ENCODE data around the gene ADM2. TPM values are rescaled to one million over a fixed set of nuclear protein-coding genes. Genes with fewer than 3 reads are reported as not detected.

Gene ADM2
- polyA plus RNA-seq, 1 of the 3 experiments (the other 2 are of a cell fraction), result 0.61 TPM

- Histone ChIP-seq H3K4me1 (ENCODE audit: control insufficient read depth in 1 of 2, insufficient read depth in 2 of 2, low read depth in 1 of 2, low read length in 1 of 2) (peaks cover 0 to 2% of the 10 kb centered on the region in 2 experiments; a peak in 1 of 4 replicates), H3K79me2 (ENCODE audit: insufficient read depth) (no peaks in the 10 kb centered on the region), H3K9me2 (no peaks in the 10 kb centered on the region), H3K27me3 (ENCODE audit: insufficient read depth) (peaks cover 10% of the 10 kb centered on the region; the same call in 1 of the 2 replicates), H3K36me3 (replicated peaks in 1 of 2; ENCODE audit: control insufficient read depth in 1 of 2, insufficient read depth in 2 of 2, low read length in 1 of 2) (no peaks in the 10 kb centered on the region), H3K27ac (ENCODE audit: low read depth in 2 of 2, low read length in 1 of 2) (no peak overlapping the region), H4K20me1 (ENCODE audit: insufficient read depth) (no peaks in the 10 kb centered on the region), H3K9ac (no peak overlapping the region), H3K4me3 (ENCODE audit: low read depth in 2 of 2, low read length in 1 of 2) (peak overlapping the region; percentile 44 to 48; a peak in 3 of 4 replicates), H3K4me2 (peak overlapping the region; percentile 37; the same call in 1 of the 2 replicates), H3K9me3 (no peaks in the 10 kb centered on the region), H3F3A (replicated peaks; ENCODE audit: insufficient read depth) (no peaks in the 10 kb centered on the region), H2AFZ (ENCODE audit: low read depth) (no peak overlapping the region)
- WGBS (ENCODE audit: low lambda C conversion rate), result no CpG with 5 or more reads among the region's 45 CpGs
- POLR2A ChIA-PET, result interaction anchor here (1.8 kb wide), 1 partner anchor 45 kb away, joined by 5 read pairs; the partner anchor contains the start of gene SCO2
- CTCF ChIA-PET, result interaction anchor here (1.0 to 1.4 kb wide), 2 partner anchors 10 to 17 kb away, joined by 3 read pairs; no protein-coding TSS in a partner anchor
- no peak for DNase-seq
- TF ChIP-seq PBX3 (IDR thresholded peaks at IDR 0.05), result no peak
These were observed 301 bp upstream of the ADM2 start for GRCh38 chr22:50481045-50481439.

GRCh38 chr22:50482107-50483074, 1.0 kb downstream of the ADM2 start:
- Histone ChIP-seq H3K27ac (ENCODE audit: low read depth in 2 of 2, low read length in 1 of 2) (no peak overlapping the region), H3K9me3 (no peaks in the 10 kb centered on the region), H3K9me2 (no peaks in the 10 kb centered on the region), H4K20me1 (ENCODE audit: insufficient read depth) (no peaks in the 10 kb centered on the region), H3K36me3 (replicated peaks in 1 of 2; ENCODE audit: control insufficient read depth in 1 of 2, insufficient read depth in 2 of 2, low read length in 1 of 2) (no peaks in the 10 kb centered on the region), H3K79me2 (ENCODE audit: insufficient read depth) (no peaks in the 10 kb centered on the region), H3K4me3 (ENCODE audit: low read depth in 2 of 2, low read length in 1 of 2) (peak overlapping the region; percentile 44 to 48), H3K4me2 (peak overlapping the region; percentile 55), H3F3A (replicated peaks; ENCODE audit: insufficient read depth) (no peaks in the 10 kb centered on the region), H3K4me1 (ENCODE audit: control insufficient read depth in 1 of 2, insufficient read depth in 2 of 2, low read depth in 1 of 2, low read length in 1 of 2) (peaks cover 0 to 2% of the 10 kb centered on the region in 2 experiments; a peak in 1 of 4 replicates), H2AFZ (ENCODE audit: low read depth) (no peak overlapping the region), H3K27me3 (ENCODE audit: insufficient read depth) (peaks cover 10% of the 10 kb centered on the region; the same call in 1 of the 2 replicates), H3K9ac (no peak overlapping the region)
- WGBS (ENCODE audit: low lambda C conversion rate), result 94% methylated on average over 7 of the region's 35 CpGs
- ChIA-PET CTCF (interaction anchor here (0.6 kb wide), 1 partner anchor 145 kb away, joined by 3 read pairs; no protein-coding TSS in a partner anchor), POLR2A (no interaction called here)
- TF ChIP-seq PBX3 (IDR thresholded peaks at IDR 0.05) (no peak), MEF2A (IDR thresholded peaks at IDR 0.05; ENCODE audit: borderline replicate concordance, low read depth) (no peak)
- DNase-seq, result no peak

- Histone ChIP-seq H2AFZ (ENCODE audit: low read depth) (no peak overlapping the region), H3K4me1 (ENCODE audit: control insufficient read depth in 1 of 2, insufficient read depth in 2 of 2, low read depth in 1 of 2, low read length in 1 of 2) (peaks cover 0 to 2% of the 10 kb centered on the region in 2 experiments; a peak in 1 of 4 replicates), H3K4me3 (ENCODE audit: low read depth in 2 of 2, low read length in 1 of 2) (no peak overlapping the region), H3K4me2 (no peak overlapping the region), H4K20me1 (ENCODE audit: insufficient read depth) (no peaks in the 10 kb centered on the region), H3K27ac (ENCODE audit: low read depth in 2 of 2, low read length in 1 of 2) (no peak overlapping the region), H3K9me2 (no peaks in the 10 kb centered on the region), H3K9ac (no peak overlapping the region), H3K27me3 (ENCODE audit: insufficient read depth) (peaks cover 10% of the 10 kb centered on the region; the same call in 1 of the 2 replicates), H3K36me3 (replicated peaks in 1 of 2; ENCODE audit: control insufficient read depth in 1 of 2, insufficient read depth in 2 of 2, low read length in 1 of 2) (no peaks in the 10 kb centered on the region), H3K9me3 (no peaks in the 10 kb centered on the region), H3F3A (replicated peaks; ENCODE audit: insufficient read depth) (no peaks in the 10 kb centered on the region), H3K79me2 (ENCODE audit: insufficient read depth) (no peaks in the 10 kb centered on the region)
- WGBS (ENCODE audit: low lambda C conversion rate), result 93% methylated on average over 3 of the region's 10 CpGs
- CTCF ChIA-PET, result no interaction called here
- TF ChIP-seq RCOR1 (IDR thresholded peaks at IDR 0.05; ENCODE audit: low read length), result no peak
- no peak for TF ChIP-seq EZH2phosphoT487 (IDR thresholded peaks at IDR 0.05; ENCODE audit: borderline replicate concordance, low read depth)
- TF ChIP-seq MXI1 (IDR thresholded peaks at IDR 0.05; ENCODE audit: low read depth, low read length), result no peak
- no peak for TF ChIP-seq JUND (IDR thresholded peaks at IDR 0.05)
- TF ChIP-seq GABPA (IDR thresholded peaks at IDR 0.05; ENCODE audit: low read depth), result no peak
- no peak for TF ChIP-seq PBX3 (IDR thresholded peaks at IDR 0.05)
- no peak for TF ChIP-seq TAF1 (IDR thresholded peaks at IDR 0.05; ENCODE audit: borderline replicate concordance, low read depth, low read length)
- TF ChIP-seq RAD21 (IDR thresholded peaks at IDR 0.05; ENCODE audit: low read length), result no peak
- no peak for TF ChIP-seq YY1 (IDR thresholded peaks at IDR 0.05; ENCODE audit: low read depth)
- DNase-seq, result no peak
- POLR2A ChIA-PET, result no interaction called here
These were observed 1.8 kb downstream of the ADM2 start for GRCh38 chr22:50483106-50483505.

Measured in SK-N-SH (cell line).